ENCODE measurements around the gene ABL1.

Gene ABL1

GRCh38 chr9:130880599-130881220 lies 45.7 kb downstream of the ABL1 start:
- no peaks in the 10 kb centered on the region for H3K27me3 ChIP-seq (replicated peaks; ENCODE audit: control insufficient read depth, insufficient read depth, low read length, poor library complexity, severe bottlenecking)
- no peak for DNase-seq
- H3K4me3 ChIP-seq (ENCODE audit: insufficient read depth, low read depth, low read length, poor library complexity, severe bottlenecking), result no peak overlapping the region
- H3K36me3 ChIP-seq (ENCODE audit: control insufficient read depth, insufficient read depth, low read length), result peaks cover 45% of the 10 kb centered on the region
- H3K4me1 ChIP-seq (ENCODE audit: control insufficient read depth, insufficient read depth, low read length, poor library complexity, severe bottlenecking), result no peaks in the 10 kb centered on the region
- no peaks in the 10 kb centered on the region for H3K9me3 ChIP-seq (ENCODE audit: control insufficient read depth, low read length)
- no peak overlapping the region for H3K27ac ChIP-seq (ENCODE audit: insufficient read depth, low read length, poor library complexity, severe bottlenecking)

GRCh38 chr9:130881516-130881915 lies 46.5 kb downstream of the ABL1 start:
- H3K4me3 ChIP-seq (ENCODE audit: insufficient read depth, low read depth, low read length, poor library complexity, severe bottlenecking), result no peak overlapping the region
- H3K27ac ChIP-seq (ENCODE audit: insufficient read depth, low read length, poor library complexity, severe bottlenecking), result no peak overlapping the region
- H3K27me3 ChIP-seq (replicated peaks; ENCODE audit: control insufficient read depth, insufficient read depth, low read length, poor library complexity, severe bottlenecking), result no peaks in the 10 kb centered on the region
- peaks cover 48% of the 10 kb centered on the region for H3K36me3 ChIP-seq (ENCODE audit: control insufficient read depth, insufficient read depth, low read length)
- H3K9me3 ChIP-seq (ENCODE audit: control insufficient read depth, low read length), result no peaks in the 10 kb centered on the region
- no peak for DNase-seq
- H3K4me1 ChIP-seq (ENCODE audit: control insufficient read depth, insufficient read depth, low read length, poor library complexity, severe bottlenecking), result no peaks in the 10 kb centered on the region

GRCh38 chr9:130882696-130883225 lies 47.7 kb downstream of the ABL1 start:
- H3K4me1 ChIP-seq (ENCODE audit: control insufficient read depth, insufficient read depth, low read length, poor library complexity, severe bottlenecking), result no peaks in the 10 kb centered on the region
- no peak for DNase-seq
- no peaks in the 10 kb centered on the region for H3K27me3 ChIP-seq (replicated peaks; ENCODE audit: control insufficient read depth, insufficient read depth, low read length, poor library complexity, severe bottlenecking)
- H3K27ac ChIP-seq (ENCODE audit: insufficient read depth, low read length, poor library complexity, severe bottlenecking), result no peak overlapping the region
- H3K9me3 ChIP-seq (ENCODE audit: control insufficient read depth, low read length), result no peaks in the 10 kb centered on the region
- H3K36me3 ChIP-seq (ENCODE audit: control insufficient read depth, insufficient read depth, low read length), result peaks cover 57% of the 10 kb centered on the region
- H3K4me3 ChIP-seq (ENCODE audit: insufficient read depth, low read depth, low read length, poor library complexity, severe bottlenecking), result no peak overlapping the region

GRCh38 chr9:130883479-130883878 lies 48.4 kb downstream of the ABL1 start:
- peaks cover 57% of the 10 kb centered on the region for H3K36me3 ChIP-seq (ENCODE audit: control insufficient read depth, insufficient read depth, low read length)
- no peak overlapping the region for H3K4me3 ChIP-seq (ENCODE audit: insufficient read depth, low read depth, low read length, poor library complexity, severe bottlenecking)
- DNase-seq, result no peak
- no peaks in the 10 kb centered on the region for H3K4me1 ChIP-seq (ENCODE audit: control insufficient read depth, insufficient read depth, low read length, poor library complexity, severe bottlenecking)
- no peaks in the 10 kb centered on the region for H3K9me3 ChIP-seq (ENCODE audit: control insufficient read depth, low read length)
- no peak overlapping the region for H3K27ac ChIP-seq (ENCODE audit: insufficient read depth, low read length, poor library complexity, severe bottlenecking)
- no peaks in the 10 kb centered on the region for H3K27me3 ChIP-seq (replicated peaks; ENCODE audit: control insufficient read depth, insufficient read depth, low read length, poor library complexity, severe bottlenecking)

- Histone ChIP-seq H3K9me3 (ENCODE audit: control insufficient read depth, low read length) (no peaks in the 10 kb centered on the region), H3K4me3 (ENCODE audit: insufficient read depth, low read depth, low read length, poor library complexity, severe bottlenecking) (no peak overlapping the region), H3K36me3 (ENCODE audit: control insufficient read depth, insufficient read depth, low read length) (peaks cover 59% of the 10 kb centered on the region), H3K4me1 (ENCODE audit: control insufficient read depth, insufficient read depth, low read length, poor library complexity, severe bottlenecking) (no peaks in the 10 kb centered on the region), H3K27me3 (replicated peaks; ENCODE audit: control insufficient read depth, insufficient read depth, low read length, poor library complexity, severe bottlenecking) (no peaks in the 10 kb centered on the region), H3K27ac (ENCODE audit: insufficient read depth, low read length, poor library complexity, severe bottlenecking) (no peak overlapping the region)
- no peak for DNase-seq
Measured at GRCh38 chr9:130884111-130884531, 49.1 kb downstream of the ABL1 start.

GRCh38 chr9:130884542-130885483 lies 49.8 kb downstream of the ABL1 start:
- Histone ChIP-seq H3K4me1 (ENCODE audit: control insufficient read depth, insufficient read depth, low read length, poor library complexity, severe bottlenecking) (no peaks in the 10 kb centered on the region), H3K9me3 (ENCODE audit: control insufficient read depth, low read length) (no peaks in the 10 kb centered on the region), H3K4me3 (ENCODE audit: insufficient read depth, low read depth, low read length, poor library complexity, severe bottlenecking) (no peak overlapping the region), H3K36me3 (ENCODE audit: control insufficient read depth, insufficient read depth, low read length) (peaks cover 53% of the 10 kb centered on the region), H3K27ac (ENCODE audit: insufficient read depth, low read length, poor library complexity, severe bottlenecking) (no peak overlapping the region), H3K27me3 (replicated peaks; ENCODE audit: control insufficient read depth, insufficient read depth, low read length, poor library complexity, severe bottlenecking) (no peaks in the 10 kb centered on the region)
- no peak for DNase-seq

GRCh38 chr9:130885484-130886375 lies 50.7 kb downstream of the ABL1 start:
- no peak for DNase-seq
- Histone ChIP-seq H3K4me3 (ENCODE audit: insufficient read depth, low read depth, low read length, poor library complexity, severe bottlenecking) (no peak overlapping the region), H3K27me3 (replicated peaks; ENCODE audit: control insufficient read depth, insufficient read depth, low read length, poor library complexity, severe bottlenecking) (no peaks in the 10 kb centered on the region), H3K4me1 (ENCODE audit: control insufficient read depth, insufficient read depth, low read length, poor library complexity, severe bottlenecking) (no peaks in the 10 kb centered on the region), H3K27ac (ENCODE audit: insufficient read depth, low read length, poor library complexity, severe bottlenecking) (no peak overlapping the region), H3K36me3 (ENCODE audit: control insufficient read depth, insufficient read depth, low read length) (peaks cover 48% of the 10 kb centered on the region), H3K9me3 (ENCODE audit: control insufficient read depth, low read length) (no peaks in the 10 kb centered on the region)

GRCh38 chr9:130886981-130887380 lies 51.9 kb downstream of the ABL1 start:
- H3K4me3 ChIP-seq (ENCODE audit: insufficient read depth, low read depth, low read length, poor library complexity, severe bottlenecking), result no peak overlapping the region
- H3K4me1 ChIP-seq (ENCODE audit: control insufficient read depth, insufficient read depth, low read length, poor library complexity, severe bottlenecking), result no peaks in the 10 kb centered on the region
- H3K27me3 ChIP-seq (replicated peaks; ENCODE audit: control insufficient read depth, insufficient read depth, low read length, poor library complexity, severe bottlenecking), result no peaks in the 10 kb centered on the region
- DNase-seq, result no peak
- no peak overlapping the region for H3K27ac ChIP-seq (ENCODE audit: insufficient read depth, low read length, poor library complexity, severe bottlenecking)
- H3K9me3 ChIP-seq (ENCODE audit: control insufficient read depth, low read length), result no peaks in the 10 kb centered on the region
- peaks cover 45% of the 10 kb centered on the region for H3K36me3 ChIP-seq (ENCODE audit: control insufficient read depth, insufficient read depth, low read length)

GRCh38 chr9:130887494-130888144 lies 52.6 kb downstream of the ABL1 start:
- no peak for DNase-seq
- Histone ChIP-seq H3K27me3 (replicated peaks; ENCODE audit: control insufficient read depth, insufficient read depth, low read length, poor library complexity, severe bottlenecking) (no peaks in the 10 kb centered on the region), H3K36me3 (ENCODE audit: control insufficient read depth, insufficient read depth, low read length) (peaks cover 40% of the 10 kb centered on the region), H3K27ac (ENCODE audit: insufficient read depth, low read length, poor library complexity, severe bottlenecking) (no peak overlapping the region), H3K4me3 (ENCODE audit: insufficient read depth, low read depth, low read length, poor library complexity, severe bottlenecking) (no peak overlapping the region), H3K4me1 (ENCODE audit: control insufficient read depth, insufficient read depth, low read length, poor library complexity, severe bottlenecking) (no peaks in the 10 kb centered on the region), H3K9me3 (ENCODE audit: control insufficient read depth, low read length) (no peaks in the 10 kb centered on the region)

Data from effector memory CD4-positive, alpha-beta T cell (primary cell).